ENCODE data around the gene CNDP1.

The CNDP1 gene

GRCh38 chr18:74506448-74507084 lies 27.7 kb upstream of the CNDP1 start:
- DNase-seq (ENCODE audit: low read depth, low spot score): no peak

GRCh38 chr18:74507097-74507881 lies 27.0 kb upstream of the CNDP1 start:
- no peak for DNase-seq (ENCODE audit: low read depth, low spot score)

- no peak for DNase-seq (ENCODE audit: low read depth, low spot score)
These were observed 26.4 kb upstream of the CNDP1 start for GRCh38 chr18:74507927-74508326.

GRCh38 chr18:74508366-74508765 lies 25.9 kb upstream of the CNDP1 start:
- no peak for DNase-seq (ENCODE audit: low read depth, low spot score)

- DNase-seq (ENCODE audit: low read depth, low spot score): no peak
These were observed 25.5 kb upstream of the CNDP1 start for GRCh38 chr18:74508821-74509225.

GRCh38 chr18:74509856-74510769 lies 24.2 kb upstream of the CNDP1 start:
- no peak for DNase-seq (ENCODE audit: low read depth, low spot score)

GRCh38 chr18:74510770-74511095 lies 23.6 kb upstream of the CNDP1 start:
- no peak for DNase-seq (ENCODE audit: low read depth, low spot score)

- no peak for DNase-seq (ENCODE audit: low read depth, low spot score)
These were observed 22.5 kb upstream of the CNDP1 start for GRCh38 chr18:74511823-74512222.

- no peak for DNase-seq (ENCODE audit: low read depth, low spot score)
These were observed 21.8 kb upstream of the CNDP1 start for GRCh38 chr18:74512321-74513053.

- DNase-seq (ENCODE audit: low read depth, low spot score): no peak
These were observed 21.0 kb upstream of the CNDP1 start for GRCh38 chr18:74513149-74513882.

- DNase-seq (ENCODE audit: low read depth, low spot score): no peak
These were observed 20.5 kb upstream of the CNDP1 start for GRCh38 chr18:74513883-74514205.

- DNase-seq (ENCODE audit: low read depth, low spot score): no peak
These were observed 19.3 kb upstream of the CNDP1 start for GRCh38 chr18:74514860-74515495.

- DNase-seq (ENCODE audit: low read depth, low spot score): no peak
These were observed 18.6 kb upstream of the CNDP1 start for GRCh38 chr18:74515620-74516231.

GRCh38 chr18:74516271-74517235 lies 17.7 kb upstream of the CNDP1 start:
- DNase-seq (ENCODE audit: low read depth, low spot score): no peak

- no peak for DNase-seq (ENCODE audit: low read depth, low spot score)
These were observed 17.1 kb upstream of the CNDP1 start for GRCh38 chr18:74517236-74517630.

- no peak for DNase-seq (ENCODE audit: low read depth, low spot score)
These were observed 15.6 kb upstream of the CNDP1 start for GRCh38 chr18:74518456-74519295.

- DNase-seq (ENCODE audit: low read depth, low spot score): no peak
These were observed 14.8 kb upstream of the CNDP1 start for GRCh38 chr18:74519320-74520095.
